DMS114 treated with DMSO at 0.1 percent for 48 hours (cell line): ENCODE results near the gene SYTL1.

Experiments used
- DNase-seq: peaks from one replicate; lab custom pipeline; 2025; ENCODE audit not compliant: unreplicated experiment; lab: John Stamatoyannopoulos, UW

SYTL1 gene

GRCh38 chr1:27400082-27400962, 58.5 kb downstream of the SYTL1 start:
- DNase-seq: no peak

- DNase-seq: no peak
Observed at GRCh38 chr1:27400963-27401341, 59.1 kb downstream of the SYTL1 start.

- no peak for DNase-seq
Observed at GRCh38 chr1:27402349-27402754, 60.5 kb downstream of the SYTL1 start.

- DNase-seq: no peak
Observed at GRCh38 chr1:27403065-27403726, 61.4 kb downstream of the SYTL1 start.
